GM21717 (cell line): Measurements from ENCODE around the gene EFNB2.

Experiments
- ATAC-seq: cut with Tn5 transposase; IDR thresholded peaks from one replicate; pipeline ENCODE4 v1.9.1; 2021; ENCODE audit warnings: mild to moderate bottlenecking, moderate library complexity; ENCODE audit not compliant: unreplicated experiment

EFNB2 gene

DNA sequence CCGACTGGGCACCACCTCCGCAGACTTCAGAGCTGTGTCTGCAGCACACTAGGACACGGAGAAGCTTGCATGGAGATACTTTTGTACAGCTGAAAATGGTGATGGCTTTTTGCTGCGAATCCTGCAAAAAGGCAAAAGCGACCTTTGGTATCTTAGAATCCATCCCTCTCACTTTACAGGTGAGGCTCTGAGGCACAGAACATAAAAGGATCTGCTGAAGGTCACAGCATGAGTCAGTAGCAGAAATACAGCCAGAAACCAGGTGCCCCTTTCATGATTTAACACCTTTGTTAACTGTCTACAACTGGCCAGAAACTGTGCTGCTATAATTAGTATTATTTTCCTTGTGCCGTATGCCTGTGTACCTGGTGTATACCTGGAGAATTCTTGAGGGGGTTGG lies 48.3 kb downstream of the EFNB2 start:
- no peak for ATAC-seq

DNA sequence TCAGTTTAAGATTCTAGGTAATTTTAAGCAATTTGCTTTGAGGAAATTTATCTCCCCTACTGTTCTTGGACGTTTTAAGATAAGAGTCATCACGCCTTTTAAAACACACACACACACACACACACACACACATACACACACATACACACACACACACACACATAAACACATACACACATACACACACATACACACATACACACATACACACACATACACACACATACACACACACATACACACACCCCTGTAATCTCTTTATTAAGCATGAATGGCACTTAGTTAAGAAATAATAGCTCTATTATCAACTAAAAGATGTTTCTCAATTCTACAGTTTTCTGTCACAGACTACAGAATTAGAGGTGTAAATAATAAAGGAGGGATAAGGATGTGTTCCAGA lies 49.2 kb downstream of the EFNB2 start:
- ATAC-seq = no peak

DNA sequence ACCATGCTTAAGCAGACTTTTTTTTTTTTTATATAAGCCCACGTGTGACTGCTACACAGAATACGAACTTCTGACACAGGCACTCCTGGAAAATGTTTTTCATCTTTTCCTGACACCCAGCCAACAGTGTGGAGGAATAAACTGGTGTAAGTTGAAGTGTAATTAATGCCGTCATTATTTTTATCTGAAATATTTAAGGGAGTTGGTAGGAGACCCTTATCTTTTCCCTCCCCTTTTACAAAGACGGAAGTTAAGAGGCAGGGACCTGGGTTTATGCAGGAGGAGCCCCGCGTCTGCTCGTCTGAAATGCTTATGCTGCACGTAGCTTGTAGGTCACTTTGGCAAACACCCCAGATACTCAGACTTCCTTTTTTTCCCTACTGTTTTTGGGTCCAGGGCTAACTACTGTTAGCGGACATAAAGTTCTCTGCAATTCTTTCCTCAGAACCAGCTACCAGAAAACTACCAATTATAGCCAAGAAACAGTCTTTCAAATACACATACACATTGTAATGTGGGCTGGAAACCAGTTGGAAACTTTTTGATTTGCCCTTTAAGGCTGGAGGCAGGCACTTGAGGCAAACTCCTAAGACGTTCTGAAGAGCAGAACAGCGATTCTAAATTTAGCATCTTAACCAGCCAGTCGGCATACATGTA lies 50.8 kb downstream of the EFNB2 start:
- no peak for ATAC-seq

DNA sequence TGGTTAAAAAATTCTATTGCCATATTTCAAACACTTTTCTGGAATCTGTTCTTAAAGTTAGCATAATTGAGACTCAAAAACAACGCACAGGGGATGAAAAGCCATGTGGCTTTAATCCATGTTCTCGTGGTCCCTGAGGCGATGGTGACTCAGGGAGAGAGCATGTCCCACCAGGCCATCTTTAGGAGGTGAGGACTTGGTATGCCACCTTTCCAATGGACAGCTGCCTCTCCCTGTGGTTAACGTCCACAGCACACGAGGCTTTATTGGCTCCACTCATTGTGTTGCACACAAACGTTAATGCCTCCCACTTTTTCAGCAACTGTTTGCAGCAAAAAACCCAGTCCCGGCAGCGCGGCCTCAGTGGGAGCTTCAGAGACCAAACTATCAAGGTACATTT lies 51.4 kb downstream of the EFNB2 start:
- no peak for ATAC-seq

DNA sequence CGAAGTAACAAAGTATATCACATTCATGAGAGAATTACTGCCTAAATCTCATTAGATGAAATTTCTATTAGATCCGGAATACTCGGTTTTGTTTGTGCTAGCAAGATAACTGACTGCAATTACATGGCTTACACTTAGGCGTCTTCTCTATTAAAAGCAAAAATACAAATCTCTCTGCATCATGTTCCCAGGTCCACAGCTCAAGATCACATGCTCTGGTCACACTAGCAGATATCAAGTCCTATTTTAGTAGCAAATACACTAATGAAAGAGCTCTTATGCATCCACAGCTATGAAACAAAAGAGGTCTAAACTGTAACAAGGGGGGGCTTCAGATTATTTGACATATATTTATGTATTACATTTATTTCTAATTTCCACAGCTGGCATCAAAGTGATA lies 53.5 kb downstream of the EFNB2 start:
- no peak for ATAC-seq

DNA sequence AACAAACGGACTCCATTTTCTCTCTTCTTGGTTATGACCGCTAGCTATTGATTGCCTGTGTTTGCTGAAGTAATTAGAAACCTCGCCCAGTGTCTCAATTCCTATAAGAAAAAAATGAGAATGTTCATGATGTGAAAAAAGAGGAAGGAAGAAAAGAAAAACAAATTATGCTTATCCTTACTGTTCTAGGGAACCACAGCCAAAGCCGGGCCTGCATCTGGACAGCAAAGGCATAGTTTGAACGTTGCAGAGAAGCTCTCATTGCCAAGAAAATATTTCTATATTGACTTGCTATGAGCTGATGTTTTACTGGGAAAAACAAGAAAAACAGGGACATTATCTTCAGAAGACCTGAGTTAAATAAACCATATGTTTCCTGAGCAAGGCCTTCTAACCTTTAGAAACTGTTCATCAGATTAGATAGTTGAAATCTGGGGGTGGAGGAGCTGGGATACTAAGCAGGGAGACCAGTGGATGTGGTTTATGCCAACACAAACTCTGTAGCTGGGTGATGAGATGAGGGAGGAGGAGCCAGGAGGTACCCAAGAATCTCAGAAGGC lies 55.0 kb downstream of the EFNB2 start:
- no peak for ATAC-seq

DNA sequence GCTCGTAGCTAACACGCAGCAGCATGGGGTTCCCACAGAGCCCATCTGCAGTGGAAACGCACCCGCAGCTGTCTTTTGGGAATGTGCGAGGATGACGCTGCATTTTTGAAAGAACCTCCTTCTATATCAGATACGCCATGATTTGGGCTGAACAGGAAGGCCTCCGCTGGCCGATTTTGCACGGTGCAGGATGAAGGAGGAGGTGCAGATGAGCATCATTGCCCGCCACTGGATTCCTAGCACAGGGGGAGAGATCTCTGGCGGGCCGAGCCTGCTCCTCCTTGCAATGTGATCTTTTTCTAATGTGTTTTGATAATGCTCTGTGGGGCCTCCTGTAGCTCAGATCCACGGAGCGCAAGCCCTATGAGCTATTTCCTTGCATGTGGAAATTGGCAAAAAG lies 55.5 kb downstream of the EFNB2 start:
- ATAC-seq = no peak

DNA sequence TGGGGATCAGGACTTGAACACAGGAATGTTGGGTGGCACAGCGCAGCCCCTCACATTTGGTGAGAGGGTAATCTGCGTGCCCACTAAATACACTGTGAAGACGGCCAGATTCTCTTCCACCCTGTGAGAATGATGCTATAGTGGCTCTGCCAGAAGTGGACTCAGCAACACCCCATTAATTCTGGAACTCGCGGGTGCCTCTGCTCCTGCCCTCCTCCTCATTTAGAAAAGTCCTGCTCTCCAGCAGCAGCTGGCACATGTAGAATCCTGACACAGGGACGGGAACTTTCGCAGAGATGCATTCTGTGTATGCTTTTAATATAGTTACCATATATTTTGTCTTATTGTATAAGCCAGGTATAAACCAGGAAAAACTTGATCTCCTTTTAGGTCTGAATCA lies 57.3 kb downstream of the EFNB2 start:
- no peak for ATAC-seq

DNA sequence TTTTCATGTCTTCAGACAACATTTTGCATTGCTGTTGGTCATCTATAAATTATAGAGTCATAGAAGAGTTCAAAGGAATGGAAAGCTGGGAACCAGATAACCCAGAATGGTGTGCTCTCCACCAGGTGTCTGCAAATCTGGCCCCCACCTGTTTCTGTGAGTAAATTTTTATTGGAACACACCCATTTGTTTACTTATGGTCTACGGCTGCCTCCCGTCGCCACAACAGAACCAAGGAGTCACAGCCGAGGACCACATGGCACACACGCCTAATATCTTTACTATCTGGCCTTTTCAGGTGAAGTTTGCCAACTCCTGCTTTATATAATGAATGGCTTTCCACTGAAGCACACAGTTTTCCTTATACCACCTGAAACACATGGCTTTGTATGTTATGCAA lies 58.2 kb downstream of the EFNB2 start:
- ATAC-seq = no peak

DNA sequence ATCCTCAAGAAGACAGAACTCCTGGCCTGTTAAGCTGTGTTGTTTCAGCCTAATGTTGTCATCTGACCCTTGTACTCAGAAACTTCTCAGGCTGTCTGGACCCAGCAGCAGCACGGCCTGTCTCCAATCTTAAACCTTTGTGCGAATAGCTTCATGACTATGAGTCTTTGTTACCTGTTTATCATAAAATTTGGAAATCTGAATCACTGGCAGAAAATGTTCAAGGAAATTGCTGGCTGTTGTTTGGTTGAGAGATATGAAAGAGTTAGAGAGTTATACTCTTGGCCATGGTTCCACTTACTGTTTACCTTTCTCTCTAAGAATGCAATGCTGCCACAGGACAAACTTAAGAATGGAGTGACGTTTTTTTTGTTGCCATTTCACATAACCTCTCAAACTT lies 59.6 kb downstream of the EFNB2 start:
- ATAC-seq = no peak

DNA sequence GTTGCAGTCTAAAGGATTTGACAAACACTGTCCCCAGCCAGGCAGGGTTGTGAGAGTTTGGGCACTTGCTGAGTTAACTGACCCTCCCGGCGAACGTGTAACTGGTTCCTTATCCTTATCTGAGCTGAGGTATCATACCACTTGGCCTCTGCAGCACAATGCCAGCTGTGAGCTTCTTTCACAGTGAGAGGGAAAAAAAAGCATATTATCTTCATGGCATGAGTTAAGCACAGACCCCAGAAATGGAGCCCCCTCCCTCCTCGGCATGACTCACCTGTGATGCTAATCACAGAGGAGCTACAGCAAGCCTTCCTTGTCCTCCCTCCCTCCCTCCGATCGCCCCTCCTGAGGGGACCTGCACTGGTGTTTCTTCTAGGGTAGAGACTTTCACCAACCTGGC lies 60.5 kb downstream of the EFNB2 start:
- ATAC-seq = no peak

DNA sequence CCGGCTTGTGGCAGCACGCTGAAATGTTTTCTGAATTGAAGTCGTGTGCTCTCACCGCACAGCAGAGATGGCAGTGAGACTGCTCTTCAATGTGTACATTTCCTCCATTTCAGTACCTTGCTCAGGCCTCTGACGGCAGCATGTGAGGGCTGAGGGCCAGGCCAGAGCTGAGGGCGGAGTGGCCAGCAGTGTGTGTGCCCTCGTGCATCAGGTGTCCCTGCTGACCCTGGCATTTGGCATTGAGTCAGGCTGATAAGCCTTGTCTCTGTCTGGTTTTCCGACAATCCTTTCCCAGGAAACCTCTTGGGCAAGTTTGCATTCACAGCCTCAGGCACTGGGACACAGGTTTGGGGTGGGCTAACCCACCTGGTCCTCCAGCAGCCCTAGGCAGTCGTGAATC lies 62.3 kb downstream of the EFNB2 start:
- ATAC-seq = no peak

DNA sequence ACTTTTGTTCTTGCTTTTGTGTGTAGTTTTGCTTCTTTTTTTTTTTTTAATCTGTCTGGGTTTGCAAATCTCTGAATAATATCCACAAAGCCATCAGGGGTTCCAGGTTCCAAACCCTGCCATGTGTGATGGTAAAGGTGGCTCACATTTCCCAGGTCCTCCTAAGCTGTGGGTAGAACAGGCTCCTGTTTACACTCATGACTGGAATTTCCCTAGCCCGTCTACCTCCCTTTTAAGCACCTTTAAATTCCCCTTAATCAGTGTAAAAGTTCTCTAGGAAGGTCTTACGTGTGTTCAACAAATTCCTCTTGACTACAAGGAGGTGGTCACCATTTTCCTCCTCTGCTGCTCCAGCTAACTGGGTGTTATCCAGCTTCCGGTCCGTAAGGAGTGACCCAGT lies 62.8 kb downstream of the EFNB2 start:
- no peak for ATAC-seq

DNA sequence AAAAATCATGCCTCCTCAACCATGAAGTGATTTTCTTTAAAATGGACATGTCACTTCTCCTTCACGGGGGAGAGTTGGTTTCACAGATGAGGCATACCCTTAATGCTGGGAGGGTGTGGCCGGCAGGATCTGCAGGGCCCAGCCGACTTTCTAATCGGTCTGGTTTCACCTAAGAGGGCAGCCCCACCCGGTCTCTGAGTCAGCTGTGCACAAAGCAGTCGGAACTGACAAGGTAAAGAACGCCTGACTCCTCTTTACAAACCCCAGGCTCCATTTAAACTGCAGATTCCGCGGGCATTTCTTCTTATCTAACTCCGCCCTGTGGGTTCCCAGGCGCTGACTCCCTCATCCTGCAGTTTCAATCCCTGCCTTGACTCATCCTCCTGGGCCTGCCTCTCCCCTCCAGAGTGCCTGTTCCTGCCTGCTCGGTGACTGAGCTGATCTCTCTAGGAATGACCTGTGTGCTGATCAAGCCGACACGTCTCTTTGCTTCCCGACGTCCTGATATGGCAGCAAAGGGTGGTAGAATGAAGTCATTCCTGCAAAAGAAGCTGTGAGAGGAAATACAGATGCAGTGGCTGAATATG lies 63.4 kb downstream of the EFNB2 start:
- ATAC-seq = no peak

DNA sequence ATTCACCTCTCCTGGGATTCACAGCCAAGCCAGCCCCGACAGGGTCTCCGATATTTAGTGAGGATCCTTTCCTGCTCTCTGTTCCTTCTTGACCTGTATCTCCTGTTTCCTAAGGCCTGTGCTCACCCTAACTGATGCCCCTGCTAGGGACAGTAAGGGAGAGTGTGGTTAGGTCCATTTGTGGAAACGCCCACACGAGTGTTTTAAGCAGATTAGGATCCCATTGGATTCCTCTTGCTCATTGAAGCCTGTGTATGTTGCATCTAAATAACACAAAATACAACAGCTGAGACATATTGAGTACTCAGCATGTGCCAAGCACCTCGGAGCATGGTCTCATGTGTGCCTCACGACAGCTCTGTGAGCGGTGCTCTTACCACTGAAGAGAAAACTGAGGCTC lies 64.9 kb downstream of the EFNB2 start:
- no peak for ATAC-seq

DNA sequence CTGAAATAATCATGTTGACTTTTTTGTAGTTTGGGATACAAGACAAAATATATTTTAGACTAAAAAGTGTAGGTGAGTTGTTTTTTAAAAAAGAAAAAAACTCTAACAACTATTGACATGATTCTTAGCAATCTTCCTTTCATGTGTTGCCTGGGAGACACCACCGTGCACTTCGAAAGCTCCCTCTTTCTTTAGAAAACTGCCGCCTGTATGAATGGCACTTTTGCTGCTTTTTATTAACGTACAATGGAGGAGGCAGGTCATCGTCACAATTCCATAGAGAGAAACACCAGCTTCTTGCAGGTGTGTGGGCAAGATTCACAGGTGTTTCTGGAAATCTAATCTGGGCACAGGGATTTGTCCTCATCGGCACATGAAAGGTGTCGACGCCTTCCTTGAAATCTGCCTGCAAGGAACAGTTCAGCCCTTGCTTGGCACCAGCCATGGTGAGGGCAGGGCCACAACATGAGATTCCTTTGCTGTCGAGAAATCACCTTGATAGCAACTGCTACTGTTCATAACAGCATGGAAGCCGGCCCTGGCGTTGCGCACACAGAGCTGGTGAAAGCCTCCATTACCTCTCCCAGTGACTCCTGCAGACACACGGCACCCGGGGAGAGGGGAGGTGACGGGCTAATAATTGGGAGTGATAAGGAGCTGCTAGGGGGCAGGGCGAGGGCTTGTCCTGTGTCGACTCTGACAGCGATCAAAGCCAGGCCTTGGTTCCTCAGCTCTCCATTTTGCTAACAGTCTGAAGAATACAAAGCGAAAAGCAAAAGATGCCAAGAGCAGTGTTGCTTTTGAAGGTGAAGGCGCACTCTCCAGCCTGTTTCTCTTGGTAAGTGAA lies 66.5 kb downstream of the EFNB2 start:
- no peak for ATAC-seq

DNA sequence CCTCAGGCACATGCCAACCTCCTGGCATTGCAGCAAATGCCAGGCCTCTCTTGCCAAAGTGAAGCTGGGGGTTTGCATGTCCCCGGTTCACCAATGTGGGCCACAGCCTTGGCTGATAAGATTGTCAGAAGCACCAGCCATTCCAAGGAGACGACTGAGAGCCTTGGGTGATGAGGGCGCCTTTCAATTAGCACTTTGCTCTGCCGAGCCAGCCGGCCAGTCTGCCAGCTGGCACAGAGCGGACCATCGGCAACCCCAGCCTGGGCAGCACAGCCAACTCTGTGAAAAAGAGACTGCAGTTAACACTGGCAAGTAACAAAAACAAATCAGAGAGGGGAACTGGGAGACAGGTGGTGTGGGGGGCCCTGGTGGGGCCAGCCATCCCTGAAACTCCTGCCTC lies 67.3 kb downstream of the EFNB2 start:
- ATAC-seq = no peak

DNA sequence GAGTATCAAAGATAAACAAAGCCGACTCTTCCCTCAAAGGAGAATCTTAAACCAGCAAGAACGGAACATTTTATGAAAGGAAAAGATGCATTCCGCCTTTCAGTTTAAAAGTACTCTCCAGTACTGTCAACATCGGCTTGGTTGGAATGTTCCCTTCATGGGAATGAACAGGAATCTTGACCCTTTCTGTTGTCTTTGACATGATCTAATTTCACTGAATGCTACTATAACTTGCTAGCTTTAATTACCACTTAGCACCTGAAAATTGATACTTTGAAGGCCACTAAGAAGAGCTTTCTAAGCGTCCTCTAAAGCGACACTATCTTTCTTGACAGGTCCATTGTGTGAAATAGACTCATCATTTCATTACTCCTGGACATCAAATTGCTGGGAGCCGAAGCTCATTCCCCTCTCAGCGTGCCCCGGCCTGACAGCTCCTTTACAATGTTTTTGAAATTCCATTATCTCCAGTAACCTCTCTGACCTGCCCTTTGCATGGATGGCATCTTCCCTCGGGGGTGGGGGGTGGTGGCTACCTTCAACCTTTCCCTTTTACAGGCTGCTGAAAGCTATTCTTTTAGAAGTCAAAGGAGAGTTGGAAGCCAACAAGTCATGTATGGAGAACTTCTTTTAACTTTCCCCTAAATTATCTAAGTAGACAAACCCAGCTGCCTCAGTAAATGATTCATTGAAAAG lies 67.9 kb downstream of the EFNB2 start:
- ATAC-seq = no peak

DNA sequence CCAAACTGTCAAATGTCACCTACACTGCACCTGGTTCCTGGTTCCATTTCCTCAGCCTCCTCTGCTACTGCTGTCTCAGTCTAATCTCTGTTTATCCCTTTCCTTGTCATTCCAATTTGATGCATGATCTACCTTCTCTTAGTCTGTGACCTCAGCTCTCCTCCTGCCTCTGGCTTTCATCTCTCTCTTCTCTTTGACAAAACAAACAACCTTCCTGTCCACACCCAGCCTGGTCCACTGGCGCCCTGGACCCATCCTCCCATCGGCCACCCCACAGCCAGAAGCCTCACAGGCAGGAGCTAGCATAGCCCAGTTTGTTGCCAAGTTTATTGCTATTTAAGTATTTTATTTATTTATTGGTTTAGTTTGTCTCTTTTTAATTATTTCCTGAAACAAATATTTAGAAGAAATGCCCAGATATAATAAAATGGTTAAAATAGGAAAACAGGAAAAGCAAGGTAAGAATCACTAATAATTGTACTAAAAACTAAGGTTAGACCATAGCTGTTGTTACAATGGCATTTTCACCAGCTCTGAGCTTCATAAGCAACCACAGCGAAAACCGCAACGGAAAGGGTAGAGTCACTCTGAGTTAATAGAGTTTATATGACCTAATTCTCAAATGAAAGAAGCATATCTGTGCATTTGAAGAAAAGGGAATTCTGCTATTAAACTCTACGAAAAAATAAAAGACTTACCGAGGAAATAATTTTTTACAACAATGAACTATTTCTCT lies 68.6 kb downstream of the EFNB2 start:
- no peak for ATAC-seq

DNA sequence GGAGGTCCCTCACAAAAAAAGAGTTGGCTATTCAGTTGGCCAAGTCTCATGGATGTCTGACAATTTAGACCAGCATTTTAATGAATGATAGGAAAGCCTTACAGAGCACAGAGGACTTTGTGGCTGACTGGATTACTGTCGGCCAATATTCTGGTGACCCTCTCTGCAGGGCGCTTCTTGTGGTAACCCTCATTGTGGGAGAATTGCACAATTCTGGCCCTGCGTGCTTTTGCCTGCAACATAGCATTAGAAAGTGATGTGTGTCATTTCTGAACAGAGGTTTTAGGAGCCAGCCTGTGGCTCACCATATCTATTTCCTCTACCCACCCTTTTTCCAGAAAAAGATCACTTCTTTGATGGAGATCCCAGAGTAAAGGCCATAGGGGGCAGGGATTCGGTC lies 71.4 kb downstream of the EFNB2 start:
- no peak for ATAC-seq

DNA sequence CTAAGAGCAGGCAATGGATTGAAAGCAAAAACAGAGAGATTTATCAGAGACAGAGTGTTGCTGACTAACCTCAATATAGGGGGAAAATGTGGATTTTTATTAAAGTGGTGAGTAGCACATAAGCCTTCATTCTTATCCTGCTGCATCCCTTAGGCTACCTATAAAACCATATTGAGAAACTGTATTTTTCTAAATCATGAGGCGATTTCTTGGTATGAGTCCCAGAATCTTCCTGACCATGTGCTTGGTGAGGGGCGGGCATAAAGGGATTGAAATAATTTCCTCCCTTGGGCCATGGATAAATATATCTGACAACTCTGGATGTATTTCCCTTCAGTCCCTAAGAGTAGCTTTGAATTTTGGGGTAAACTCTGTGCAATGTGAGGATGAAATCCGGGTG lies 72.8 kb downstream of the EFNB2 start:
- ATAC-seq = no peak
